ENCODE data around the gene SLC35F6.

DNA sequence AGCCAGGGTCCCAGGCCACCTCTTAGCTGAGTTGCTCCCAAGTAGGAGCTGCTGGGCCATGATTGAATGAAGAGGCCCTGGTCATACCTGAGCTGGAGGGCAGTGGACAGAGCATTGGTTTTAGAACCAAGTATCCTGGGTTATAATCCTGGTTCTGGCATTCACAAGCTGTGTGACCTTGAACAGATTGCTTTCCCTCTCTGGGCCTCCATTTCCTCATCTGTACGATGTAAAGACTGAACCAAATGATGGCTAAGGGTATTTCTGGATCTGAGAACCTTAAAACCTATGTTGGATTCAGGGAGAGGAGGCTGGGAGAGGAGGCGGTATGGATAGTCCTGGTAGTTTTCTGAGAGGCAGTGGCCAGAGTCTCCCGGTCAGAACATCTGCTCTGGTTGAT is 40.6 kb upstream of the SLC35F6 start:
- TF ChIP-seq, protein P1, sequence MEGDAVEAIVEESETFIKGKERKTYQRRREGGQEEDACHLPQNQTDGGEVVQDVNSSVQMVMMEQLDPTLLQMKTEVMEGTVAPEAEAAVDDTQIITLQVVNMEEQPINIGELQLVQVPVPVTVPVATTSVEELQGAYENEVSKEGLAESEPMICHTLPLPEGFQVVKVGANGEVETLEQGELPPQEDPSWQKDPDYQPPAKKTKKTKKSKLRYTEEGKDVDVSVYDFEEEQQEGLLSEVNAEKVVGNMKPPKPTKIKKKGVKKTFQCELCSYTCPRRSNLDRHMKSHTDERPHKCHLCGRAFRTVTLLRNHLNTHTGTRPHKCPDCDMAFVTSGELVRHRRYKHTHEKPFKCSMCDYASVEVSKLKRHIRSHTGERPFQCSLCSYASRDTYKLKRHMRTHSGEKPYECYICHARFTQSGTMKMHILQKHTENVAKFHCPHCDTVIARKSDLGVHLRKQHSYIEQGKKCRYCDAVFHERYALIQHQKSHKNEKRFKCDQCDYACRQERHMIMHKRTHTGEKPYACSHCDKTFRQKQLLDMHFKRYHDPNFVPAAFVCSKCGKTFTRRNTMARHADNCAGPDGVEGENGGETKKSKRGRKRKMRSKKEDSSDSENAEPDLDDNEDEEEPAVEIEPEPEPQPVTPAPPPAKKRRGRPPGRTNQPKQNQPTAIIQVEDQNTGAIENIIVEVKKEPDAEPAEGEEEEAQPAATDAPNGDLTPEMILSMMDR (IDR thresholded peaks at IDR 0.05; ENCODE audit: poor library complexity, severe bottlenecking), result no peak
- TF ChIP-seq, protein P2, sequence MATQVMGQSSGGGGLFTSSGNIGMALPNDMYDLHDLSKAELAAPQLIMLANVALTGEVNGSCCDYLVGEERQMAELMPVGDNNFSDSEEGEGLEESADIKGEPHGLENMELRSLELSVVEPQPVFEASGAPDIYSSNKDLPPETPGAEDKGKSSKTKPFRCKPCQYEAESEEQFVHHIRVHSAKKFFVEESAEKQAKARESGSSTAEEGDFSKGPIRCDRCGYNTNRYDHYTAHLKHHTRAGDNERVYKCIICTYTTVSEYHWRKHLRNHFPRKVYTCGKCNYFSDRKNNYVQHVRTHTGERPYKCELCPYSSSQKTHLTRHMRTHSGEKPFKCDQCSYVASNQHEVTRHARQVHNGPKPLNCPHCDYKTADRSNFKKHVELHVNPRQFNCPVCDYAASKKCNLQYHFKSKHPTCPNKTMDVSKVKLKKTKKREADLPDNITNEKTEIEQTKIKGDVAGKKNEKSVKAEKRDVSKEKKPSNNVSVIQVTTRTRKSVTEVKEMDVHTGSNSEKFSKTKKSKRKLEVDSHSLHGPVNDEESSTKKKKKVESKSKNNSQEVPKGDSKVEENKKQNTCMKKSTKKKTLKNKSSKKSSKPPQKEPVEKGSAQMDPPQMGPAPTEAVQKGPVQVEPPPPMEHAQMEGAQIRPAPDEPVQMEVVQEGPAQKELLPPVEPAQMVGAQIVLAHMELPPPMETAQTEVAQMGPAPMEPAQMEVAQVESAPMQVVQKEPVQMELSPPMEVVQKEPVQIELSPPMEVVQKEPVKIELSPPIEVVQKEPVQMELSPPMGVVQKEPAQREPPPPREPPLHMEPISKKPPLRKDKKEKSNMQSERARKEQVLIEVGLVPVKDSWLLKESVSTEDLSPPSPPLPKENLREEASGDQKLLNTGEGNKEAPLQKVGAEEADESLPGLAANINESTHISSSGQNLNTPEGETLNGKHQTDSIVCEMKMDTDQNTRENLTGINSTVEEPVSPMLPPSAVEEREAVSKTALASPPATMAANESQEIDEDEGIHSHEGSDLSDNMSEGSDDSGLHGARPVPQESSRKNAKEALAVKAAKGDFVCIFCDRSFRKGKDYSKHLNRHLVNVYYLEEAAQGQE (IDR thresholded peaks at IDR 0.05; ENCODE audit: borderline replicate concordance), result no peak
- no peak for TF ChIP-seq EZH2 (IDR thresholded peaks at IDR 0.05; ENCODE audit: borderline replicate concordance, insufficient read depth, low read length, poor library complexity, severe bottlenecking)
- TF ChIP-seq TAF1 (IDR thresholded peaks at IDR 0.05; ENCODE audit: low read depth), result no peak
- TF ChIP-seq POLR2AphosphoS5 (IDR thresholded peaks at IDR 0.05), result no peak
- TF ChIP-seq SMC3 (conservative IDR thresholded peaks at IDR 0.05; ENCODE audit: poor library complexity), result no peak
- TF ChIP-seq EP300 (conservative IDR thresholded peaks at IDR 0.05; ENCODE audit: poor library complexity, severe bottlenecking), result no peak
- TF ChIP-seq RAD21 (conservative IDR thresholded peaks at IDR 0.05), result no peak
